Retinal pigment epithelial cell (primary cell): ENCODE data around the gene NRN1L.

ENCODE experiments used
- DNase-seq: peaks from one replicate; pipeline ENCODE4 v3.0.0-alpha.2; 2010; ENCODE audit warnings: low read depth
- H3K4me3 ChIP-seq: 2 replicates; pipeline ENCODE4 v1.5.1; 2011; ENCODE audit warnings: mild to moderate bottlenecking, low read length, control low read depth, moderate library complexity
- TF ChIP-seq, protein P1 (sequence below): conservative IDR thresholded peaks from 2 replicates; pipeline ENCODE4 v1.5.1; 2011; ENCODE audit warnings: low read depth, low read length, control low read depth, inconsistent platforms

Gene NRN1L

DNA sequence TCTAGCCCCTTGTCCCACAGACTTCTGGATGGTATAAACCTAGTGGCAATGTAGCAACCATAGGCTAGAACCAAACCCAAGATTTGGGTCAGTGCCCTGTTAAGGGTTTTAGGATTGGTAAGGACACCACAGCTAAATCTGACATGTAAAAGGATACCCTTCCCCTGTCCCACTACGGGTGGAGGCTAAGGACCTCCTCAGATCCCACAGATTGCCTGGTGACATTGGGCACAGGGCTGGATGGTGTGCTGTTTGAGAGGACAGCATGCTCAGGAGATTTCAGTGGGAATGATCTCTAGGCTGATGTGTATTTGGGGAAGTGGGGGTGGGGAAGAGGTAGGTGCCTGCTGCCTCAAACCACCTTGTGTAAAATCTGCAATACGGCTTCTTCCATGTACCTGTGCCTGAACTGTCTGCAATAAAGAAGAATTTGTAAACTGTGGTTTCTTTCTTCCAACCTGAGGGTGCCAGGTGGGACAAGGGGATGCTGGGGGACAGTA, 12.5 kb upstream of the NRN1L start:
- TF ChIP-seq, protein P1, sequence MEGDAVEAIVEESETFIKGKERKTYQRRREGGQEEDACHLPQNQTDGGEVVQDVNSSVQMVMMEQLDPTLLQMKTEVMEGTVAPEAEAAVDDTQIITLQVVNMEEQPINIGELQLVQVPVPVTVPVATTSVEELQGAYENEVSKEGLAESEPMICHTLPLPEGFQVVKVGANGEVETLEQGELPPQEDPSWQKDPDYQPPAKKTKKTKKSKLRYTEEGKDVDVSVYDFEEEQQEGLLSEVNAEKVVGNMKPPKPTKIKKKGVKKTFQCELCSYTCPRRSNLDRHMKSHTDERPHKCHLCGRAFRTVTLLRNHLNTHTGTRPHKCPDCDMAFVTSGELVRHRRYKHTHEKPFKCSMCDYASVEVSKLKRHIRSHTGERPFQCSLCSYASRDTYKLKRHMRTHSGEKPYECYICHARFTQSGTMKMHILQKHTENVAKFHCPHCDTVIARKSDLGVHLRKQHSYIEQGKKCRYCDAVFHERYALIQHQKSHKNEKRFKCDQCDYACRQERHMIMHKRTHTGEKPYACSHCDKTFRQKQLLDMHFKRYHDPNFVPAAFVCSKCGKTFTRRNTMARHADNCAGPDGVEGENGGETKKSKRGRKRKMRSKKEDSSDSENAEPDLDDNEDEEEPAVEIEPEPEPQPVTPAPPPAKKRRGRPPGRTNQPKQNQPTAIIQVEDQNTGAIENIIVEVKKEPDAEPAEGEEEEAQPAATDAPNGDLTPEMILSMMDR = no peak
- DNase-seq = no peak
- H3K4me3 ChIP-seq = peak overlapping the region; percentile 92

DNA sequence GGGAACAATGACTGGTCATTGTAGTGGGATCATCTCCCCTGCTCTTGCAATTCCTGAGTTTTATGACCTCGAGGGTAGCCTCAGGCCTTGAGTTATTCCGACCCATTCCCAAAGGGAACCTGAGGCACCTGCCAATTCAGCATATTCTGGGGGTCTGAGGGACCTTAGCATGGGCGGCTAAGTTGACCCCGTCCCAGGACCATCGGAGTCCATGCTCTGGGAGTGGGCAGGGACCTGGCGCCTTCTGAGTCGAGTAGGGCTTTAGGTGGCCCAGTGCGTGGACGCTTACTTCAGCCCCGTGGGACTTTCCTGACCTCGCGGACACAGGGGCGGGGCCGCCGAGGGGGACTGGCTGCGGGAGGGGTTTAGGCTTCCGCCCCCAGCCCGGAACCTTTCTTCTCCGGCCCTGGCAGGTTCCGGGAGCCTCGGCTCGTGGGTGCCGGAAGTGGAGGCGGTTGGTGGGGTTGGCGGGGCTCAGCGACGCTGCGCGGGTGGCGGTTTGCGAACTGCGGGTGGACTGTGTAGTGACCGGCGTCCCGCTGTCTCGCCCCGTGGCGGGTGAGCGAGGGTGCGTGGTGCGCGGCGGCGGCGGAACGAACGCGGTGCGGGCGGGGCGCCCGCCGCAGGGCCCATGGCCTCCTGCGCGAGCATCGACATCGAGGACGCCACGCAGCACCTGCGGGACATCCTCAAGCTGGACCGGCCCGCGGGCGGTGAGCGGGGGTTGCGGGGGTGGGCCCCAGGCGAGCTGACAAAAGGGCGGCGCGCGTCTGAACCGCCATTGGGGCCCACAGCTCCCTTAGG, 11.9 kb upstream of the NRN1L start, which contains the start of gene EDC4:
EDC4 (plus strand) TSS at position 422 of the 804 bp plus-strand sequence; CDS start at position 632, 210 bp downstream.
- TF ChIP-seq, protein P1 = no peak
- no peak for DNase-seq
- peak within 1 kb of the TSS; percentile 92 for H3K4me3 ChIP-seq

DNA sequence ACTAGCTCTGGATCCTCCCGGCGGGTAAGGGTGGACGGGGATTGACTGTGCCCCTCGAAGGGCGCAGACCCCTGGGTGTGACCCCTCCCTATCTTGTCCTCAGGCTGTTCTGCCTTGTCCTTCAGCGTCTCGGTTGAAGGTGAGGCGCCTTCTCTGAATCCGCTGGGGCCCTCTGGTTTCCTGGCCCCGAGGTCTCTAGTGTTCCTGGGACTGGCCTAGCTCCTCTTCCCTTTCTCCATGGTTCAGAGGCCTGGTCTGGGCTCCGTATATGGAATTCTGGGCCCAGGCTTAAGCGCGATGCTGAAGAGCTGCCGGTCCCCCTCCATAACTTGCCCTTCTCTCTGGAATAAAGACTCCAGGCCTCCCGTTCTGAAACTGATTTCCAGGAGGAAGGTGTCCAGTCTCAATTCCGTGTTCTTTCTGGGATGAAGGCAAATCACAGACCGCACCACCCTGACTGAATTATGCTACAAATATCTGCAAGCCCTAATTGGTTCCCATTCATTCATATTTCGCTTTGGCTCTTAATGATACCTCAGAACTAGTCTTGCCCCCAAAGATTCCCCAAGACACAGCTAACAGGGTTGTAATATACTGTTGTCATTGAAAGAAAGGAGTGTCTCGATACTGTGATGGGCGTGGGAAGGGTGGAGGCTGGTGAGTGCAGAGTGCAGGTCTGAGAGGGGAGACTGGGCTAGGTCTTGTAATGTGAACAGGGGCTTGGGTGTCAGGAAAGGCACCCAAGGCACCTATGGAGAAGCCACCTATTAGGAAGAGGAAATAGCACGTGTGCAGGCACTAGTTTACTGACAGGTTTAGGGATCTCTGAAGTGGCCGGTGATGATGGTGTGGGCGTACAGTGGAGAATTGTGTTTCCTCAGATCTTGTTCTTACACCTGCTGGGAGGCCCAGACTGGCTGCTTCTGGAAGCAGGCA, 11.0 kb upstream of the NRN1L start:
- H3K4me3 ChIP-seq = peak overlapping the region; percentile 92
- DNase-seq = no peak
- TF ChIP-seq, protein P1 = no peak

DNA sequence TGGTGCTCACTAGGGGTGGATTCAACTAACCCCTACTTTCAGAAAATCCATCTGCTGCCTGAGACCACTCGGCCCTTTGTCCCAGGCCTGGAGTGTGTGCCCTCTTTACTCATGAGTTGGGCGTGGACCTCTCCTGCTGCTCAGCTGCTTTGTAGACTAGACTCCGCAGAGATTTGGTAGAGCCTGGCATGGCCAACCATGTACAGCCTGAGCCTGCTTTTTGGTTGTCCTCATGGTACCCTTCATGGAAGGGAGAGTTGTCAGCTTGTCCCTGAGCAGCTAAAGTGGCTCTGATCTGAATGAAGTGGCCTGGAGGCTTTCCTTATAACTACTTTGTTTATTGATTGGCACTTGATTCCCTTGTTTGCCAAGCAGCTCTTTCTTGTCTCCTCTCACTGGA, 10.3 kb upstream of the NRN1L start:
- TF ChIP-seq, protein P1 = no peak
- DNase-seq = no peak
- H3K4me3 ChIP-seq = peak overlapping the region; percentile 92

DNA sequence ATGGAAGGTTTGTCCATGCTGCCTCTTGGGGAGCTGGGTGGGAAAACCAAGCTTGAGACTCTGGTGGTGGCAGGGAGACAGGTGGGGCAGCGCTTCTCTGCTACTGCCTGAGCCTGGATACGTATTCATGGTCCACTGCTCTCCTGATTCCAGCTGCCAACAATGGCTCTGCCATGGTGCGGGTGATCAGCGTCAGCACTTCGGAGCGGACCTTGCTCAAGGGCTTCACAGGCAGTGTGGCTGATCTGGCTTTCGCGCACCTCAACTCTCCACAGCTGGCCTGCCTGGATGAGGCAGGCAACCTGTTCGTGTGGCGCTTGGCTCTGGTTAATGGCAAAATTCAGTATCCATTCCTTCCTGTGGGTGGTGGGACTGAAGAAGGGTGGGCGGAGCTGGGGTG, 7.6 kb upstream of the NRN1L start:
- TF ChIP-seq, protein P1 = no peak
- no peak overlapping the region for H3K4me3 ChIP-seq
- DNase-seq = no peak

DNA sequence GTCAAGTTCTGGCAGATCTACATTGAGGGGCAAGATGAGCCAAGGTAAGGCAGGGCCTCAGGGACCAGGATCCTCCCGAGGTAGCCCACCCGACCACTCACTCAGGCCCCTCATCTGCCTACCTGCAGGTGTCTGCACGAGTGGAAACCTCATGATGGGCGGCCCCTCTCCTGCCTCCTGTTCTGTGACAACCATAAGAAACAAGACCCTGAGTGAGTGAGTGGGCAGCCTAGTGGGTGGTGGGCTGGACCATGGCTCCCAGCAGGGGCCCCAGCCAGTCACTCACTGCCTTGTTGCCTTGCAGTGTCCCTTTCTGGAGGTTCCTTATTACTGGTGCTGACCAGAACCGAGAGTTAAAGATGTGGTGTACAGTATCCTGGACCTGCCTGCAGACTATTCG, 6.5 kb upstream of the NRN1L start:
- H3K4me3 ChIP-seq = no peak overlapping the region
- TF ChIP-seq, protein P1 = no peak
- DNase-seq = no peak
